ENCODE measurements around the gene FRMD3.

DNA sequence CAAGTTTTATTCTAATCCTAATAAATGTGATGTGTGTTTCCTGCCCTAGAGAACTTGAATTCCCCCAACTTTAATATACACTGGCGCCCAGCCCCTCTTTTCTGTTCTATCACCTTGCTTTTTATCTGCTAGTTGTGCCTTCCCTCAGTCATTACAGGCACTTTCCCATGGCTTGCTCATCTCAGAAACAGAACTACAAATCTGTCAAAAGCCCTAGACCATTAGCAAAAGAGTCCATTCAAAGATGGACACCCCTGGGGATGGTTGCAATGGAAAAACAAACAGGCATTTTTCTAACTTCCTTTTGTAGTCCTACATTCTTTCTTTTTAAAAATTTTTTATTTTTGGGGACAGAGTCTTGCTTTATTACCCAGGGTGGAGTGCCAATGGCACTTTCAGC, 48.2 kb downstream of the FRMD3 start:
- TF ChIP-seq SUZ12 (IDR thresholded peaks at IDR 0.05): no peak
- no peak for TF ChIP-seq SP1 (IDR thresholded peaks at IDR 0.05)
- TF ChIP-seq BHLHE40 (IDR thresholded peaks at IDR 0.05; ENCODE audit: borderline replicate concordance): no peak
- no peak for TF ChIP-seq FOXK2 (IDR thresholded peaks at IDR 0.05)
- TF ChIP-seq TARDBP (IDR thresholded peaks at IDR 0.05): no peak
- TF ChIP-seq ARNT (IDR thresholded peaks at IDR 0.05): no peak
- no peak for TF ChIP-seq ZNF384 (IDR thresholded peaks at IDR 0.05)
- TF ChIP-seq HDGF (IDR thresholded peaks at IDR 0.05; ENCODE audit: borderline replicate concordance): no peak
- TF ChIP-seq FOXM1 (IDR thresholded peaks at IDR 0.05; ENCODE audit: borderline replicate concordance): no peak
- TF ChIP-seq ELF4 (IDR thresholded peaks at IDR 0.05): no peak
- TF ChIP-seq CTBP1 (IDR thresholded peaks at IDR 0.05; ENCODE audit: borderline replicate concordance): no peak
- no peak for TF ChIP-seq L3MBTL2 (conservative IDR thresholded peaks at IDR 0.05)
- no peak for TF ChIP-seq LEF1 (IDR thresholded peaks at IDR 0.05; ENCODE audit: borderline replicate concordance)
- no peak for TF ChIP-seq NFRKB (IDR thresholded peaks at IDR 0.05)

Measured in HEK293T (cell line).